ENCODE measurements around the gene CH25H. TPM values are rescaled to one million over a fixed set of nuclear protein-coding genes. Genes with fewer than 3 reads are reported as not detected.

Gene CH25H
- total RNA-seq, 1 experiment from 2014 or later: not detected

DNA sequence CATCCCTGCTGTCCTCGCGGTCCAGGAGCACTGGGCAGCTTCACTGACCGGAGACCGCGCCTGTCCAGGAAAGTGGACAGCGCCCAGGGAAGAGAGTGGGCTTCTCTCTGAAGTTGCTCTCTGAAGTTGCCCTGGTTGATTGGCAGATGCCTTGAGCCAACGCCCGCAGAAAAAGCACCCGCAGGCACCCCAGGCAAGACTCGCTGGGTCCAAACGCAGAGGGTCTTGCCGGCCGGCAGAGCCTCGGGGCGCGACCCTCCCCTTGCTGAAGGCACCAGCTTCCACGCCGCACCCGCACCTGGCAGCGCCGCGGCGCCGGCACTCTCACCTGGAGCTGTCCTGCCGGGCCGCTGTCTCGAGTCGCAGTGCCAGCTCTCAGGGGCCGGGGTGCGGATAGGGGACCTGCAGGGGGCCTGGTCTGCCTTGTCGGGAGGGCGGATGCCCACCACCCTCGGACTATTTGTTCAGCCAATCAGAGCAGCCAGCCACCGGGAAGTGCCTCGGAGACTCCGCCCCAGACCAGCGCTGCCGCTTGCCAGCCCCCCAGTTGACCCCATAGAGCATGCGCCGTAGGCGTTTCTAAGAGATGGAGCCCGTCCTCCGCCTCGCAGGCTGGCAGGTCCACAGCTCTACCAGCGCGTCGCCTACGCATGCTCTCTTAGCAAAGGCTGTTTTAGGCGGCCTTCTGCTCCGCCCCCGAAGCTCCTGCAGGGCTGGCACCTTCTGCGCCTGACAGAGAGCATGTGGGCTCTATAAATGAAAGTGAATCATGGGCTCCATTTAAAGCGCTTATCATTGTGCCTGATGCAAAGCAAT, 44.5 kb upstream of the CH25H start, which contains the start of gene LIPA:
Gene LIPA (minus strand): TSS at position 367 of the 816 bp plus-strand sequence. CDS start 4,127 bp downstream, outside the sequence.
- Histone ChIP-seq H3F3A (ENCODE audit: low read length, unreplicated experiment) (no peaks in the 10 kb centered on the region), H3K9ac (ENCODE audit: low read length) (peak within 1 kb of the TSS; percentile 75), H3K4me1 (ENCODE audit: insufficient read depth, low read length) (peaks cover 5% of the 10 kb centered on the region; the same call in 1 of the 2 replicates), H3K4me3 (ENCODE audit: low read length) (peak within 1 kb of the TSS; percentile 88), H3K9me3 (ENCODE audit: low read length) (no peaks in the 10 kb centered on the region), H3K9me2 (replicated peaks; ENCODE audit: low read length) (no peaks in the 10 kb centered on the region), H3K27me3 (ENCODE audit: low read length) (no peaks in the 10 kb centered on the region), H4K20me1 (ENCODE audit: low read length) (no peaks in the 10 kb centered on the region), H3K27ac (ENCODE audit: low read length) (no peak within 1 kb of the TSS; the same call in 1 of the 2 replicates), H3K4me2 (ENCODE audit: low read length) (peak within 1 kb of the TSS; percentile 95), H2AFZ (ENCODE audit: low read length) (peak within 1 kb of the TSS; percentile 96), H3K36me3 (ENCODE audit: low read depth, low read length) (no peaks in the 10 kb centered on the region), H3K79me2 (ENCODE audit: low read length) (peaks cover 30% of the 10 kb centered on the region)
- TF ChIP-seq EZH2phosphoT487 (IDR thresholded peaks at IDR 0.05; ENCODE audit: borderline replicate concordance, low read length): no peak
- TF ChIP-seq EZH2 (IDR thresholded peaks at IDR 0.05; ENCODE audit: low read length, unreplicated experiment): no peak
- TF ChIP-seq, protein P1, sequence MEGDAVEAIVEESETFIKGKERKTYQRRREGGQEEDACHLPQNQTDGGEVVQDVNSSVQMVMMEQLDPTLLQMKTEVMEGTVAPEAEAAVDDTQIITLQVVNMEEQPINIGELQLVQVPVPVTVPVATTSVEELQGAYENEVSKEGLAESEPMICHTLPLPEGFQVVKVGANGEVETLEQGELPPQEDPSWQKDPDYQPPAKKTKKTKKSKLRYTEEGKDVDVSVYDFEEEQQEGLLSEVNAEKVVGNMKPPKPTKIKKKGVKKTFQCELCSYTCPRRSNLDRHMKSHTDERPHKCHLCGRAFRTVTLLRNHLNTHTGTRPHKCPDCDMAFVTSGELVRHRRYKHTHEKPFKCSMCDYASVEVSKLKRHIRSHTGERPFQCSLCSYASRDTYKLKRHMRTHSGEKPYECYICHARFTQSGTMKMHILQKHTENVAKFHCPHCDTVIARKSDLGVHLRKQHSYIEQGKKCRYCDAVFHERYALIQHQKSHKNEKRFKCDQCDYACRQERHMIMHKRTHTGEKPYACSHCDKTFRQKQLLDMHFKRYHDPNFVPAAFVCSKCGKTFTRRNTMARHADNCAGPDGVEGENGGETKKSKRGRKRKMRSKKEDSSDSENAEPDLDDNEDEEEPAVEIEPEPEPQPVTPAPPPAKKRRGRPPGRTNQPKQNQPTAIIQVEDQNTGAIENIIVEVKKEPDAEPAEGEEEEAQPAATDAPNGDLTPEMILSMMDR (conservative IDR thresholded peaks at IDR 0.05; ENCODE audit: low read depth, low read length): no peak
- peak; percentile 95 for DNase-seq
- CTCF ChIA-PET: interaction anchor here (0.6 to 1.3 kb wide), 2 partner anchors 118 to 137 kb away, joined by 3 to 5 read pairs; no protein-coding TSS in a partner anchor
- ATAC-seq: peak; percentile 95
- POLR2A ChIA-PET (ENCODE audit: unreplicated experiment): interaction anchor here (0.5 to 0.6 kb wide), 2 partner anchors 53 to 141 kb away, joined by 3 to 11 read pairs; partner anchors contain the start of gene IFIT1
- no TSS peak for BruUV-seq (replicated peaks)
- intact Hi-C loops (cut with micrococcal nuclease): loop anchor here (10.0 kb wide), 1 partner anchor 313 kb away; no protein-coding TSS in a partner anchor

DNA sequence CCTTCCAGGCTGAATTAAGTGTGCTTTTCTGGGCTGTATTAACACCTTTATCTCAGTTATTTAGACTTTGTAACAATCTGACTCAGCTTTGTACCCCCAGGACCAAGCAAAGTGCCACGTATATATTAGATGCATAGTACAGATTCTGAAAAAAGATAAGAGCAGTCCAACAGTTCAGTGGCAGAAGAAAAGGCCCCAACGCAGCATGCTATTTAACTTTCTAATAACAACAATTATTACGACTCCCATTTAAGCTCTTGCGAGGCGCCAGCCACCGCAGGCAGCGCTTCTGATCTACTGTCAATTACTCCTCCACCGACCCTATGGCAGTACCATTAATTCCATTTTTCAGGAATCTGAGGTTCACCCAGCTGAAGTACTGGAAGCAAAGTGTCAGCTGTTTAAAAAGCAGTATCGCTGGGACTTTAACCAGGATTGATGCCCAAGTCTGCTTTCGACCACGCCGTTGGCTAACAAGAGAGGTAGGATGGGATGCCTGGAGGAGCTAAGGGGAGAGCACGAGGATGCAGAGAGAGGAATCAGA, 43.8 kb upstream of the CH25H start:
- Histone ChIP-seq H4K20me1 (ENCODE audit: low read length) (no peaks in the 10 kb centered on the region), H2AFZ (ENCODE audit: low read length) (peak overlapping the region; percentile 96), H3K9ac (ENCODE audit: low read length) (peak overlapping the region; percentile 75), H3K4me1 (ENCODE audit: insufficient read depth, low read length) (peaks cover 5% of the 10 kb centered on the region; the same call in 1 of the 2 replicates), H3K4me2 (ENCODE audit: low read length) (peak overlapping the region; percentile 95), H3K27me3 (ENCODE audit: low read length) (no peaks in the 10 kb centered on the region), H3K79me2 (ENCODE audit: low read length) (peaks cover 30% of the 10 kb centered on the region), H3K36me3 (ENCODE audit: low read depth, low read length) (no peaks in the 10 kb centered on the region), H3F3A (ENCODE audit: low read length, unreplicated experiment) (no peaks in the 10 kb centered on the region), H3K27ac (ENCODE audit: low read length) (no peak overlapping the region; the same call in 1 of the 2 replicates), H3K9me2 (replicated peaks; ENCODE audit: low read length) (no peaks in the 10 kb centered on the region), H3K4me3 (ENCODE audit: low read length) (peak overlapping the region; percentile 88), H3K9me3 (ENCODE audit: low read length) (no peaks in the 10 kb centered on the region)
- CTCF ChIA-PET: interaction anchor here (1.3 kb wide), 1 partner anchor 119 kb away, joined by 3 read pairs; no protein-coding TSS in a partner anchor
- POLR2A ChIA-PET (ENCODE audit: unreplicated experiment): interaction anchor here (0.6 kb wide), 1 partner anchor 52 kb away, joined by 3 read pairs; no protein-coding TSS in a partner anchor
- DNase-seq: no peak
- intact Hi-C loops (cut with micrococcal nuclease): loop anchor here (10.0 kb wide), 1 partner anchor 314 kb away; no protein-coding TSS in a partner anchor
- TF ChIP-seq EZH2phosphoT487 (IDR thresholded peaks at IDR 0.05; ENCODE audit: borderline replicate concordance, low read length) (no peak), EZH2 (IDR thresholded peaks at IDR 0.05; ENCODE audit: low read length, unreplicated experiment) (no peak)
- TF ChIP-seq, protein P1 (conservative IDR thresholded peaks at IDR 0.05; ENCODE audit: low read depth, low read length): no peak
- no peak for ATAC-seq
- BruUV-seq (replicated peaks): TSS peak; percentile 56
